Neuronal stem cell (in vitro differentiated cells): ENCODE measurements around the gene OR2V1.

ENCODE experiments used
- DNase-seq: peaks from one replicate; pipeline ENCODE4 v3.0.0-alpha.2; 2013; ENCODE audit warnings: low spot score
- H2AFZ ChIP-seq: one replicate; pipeline ENCODE4 v1.6.1; 2013; ENCODE audit warnings: mild to moderate bottlenecking, low read length, inconsistent platforms
- H2AK5ac ChIP-seq: 2 replicates; pipeline ENCODE4 v1.6.1; 2013; ENCODE audit warnings: low read depth, mild to moderate bottlenecking, inconsistent platforms, low read length, moderate library complexity, mixed read lengths
- H2BK120ac ChIP-seq: 2 replicates; pipeline ENCODE4 v1.6.1; 2013; ENCODE audit warnings: low read depth, mild to moderate bottlenecking, inconsistent platforms, low read length, moderate library complexity, mixed read lengths
- H2BK12ac ChIP-seq: one replicate; pipeline ENCODE4 v1.6.1; 2013; ENCODE audit warnings: low read length, inconsistent platforms
- H2BK15ac ChIP-seq: 2 replicates; pipeline ENCODE4 v1.6.1; 2013; ENCODE audit warnings: mild to moderate bottlenecking, low read length, inconsistent platforms, mixed read lengths
- H2BK5ac ChIP-seq: one replicate; pipeline ENCODE4 v1.6.1; 2013; ENCODE audit warnings: inconsistent platforms, mild to moderate bottlenecking, low read length, moderate library complexity
- H3K14ac ChIP-seq: one replicate; pipeline ENCODE4 v1.6.1; 2013; ENCODE audit warnings: low read length, inconsistent platforms
- H3K18ac ChIP-seq: 2 replicates; pipeline ENCODE4 v1.6.1; 2013; ENCODE audit warnings: low read length, inconsistent platforms
- H3K23ac ChIP-seq: 2 replicates; pipeline ENCODE4 v1.6.1; 2013; ENCODE audit warnings: low read depth, mild to moderate bottlenecking, mixed read lengths, low read length, inconsistent platforms; ENCODE audit not compliant: poor library complexity
- H3K27ac ChIP-seq: replicated peaks from 3 replicates; pipeline ENCODE4 v1.5.1; 2013; ENCODE audit warnings: low read length, inconsistent platforms
- H3K27me3 ChIP-seq, 3 experiments: 2 replicates each; pipeline ENCODE4 v1.6.1; 2013; ENCODE audit warnings: low read length in 3 of 3, mild to moderate bottlenecking in 2 of 3, inconsistent platforms in 1 of 3, low read depth in 1 of 3, mixed read lengths in 1 of 3, moderate library complexity in 1 of 3; ENCODE audit not compliant: control insufficient read depth in 3 of 3, insufficient read depth in 3 of 3
- H3K36me3 ChIP-seq, 2 donors: replicated peaks in 1 of 2; 2 replicates each; pipeline ENCODE4 v1.6.1; 2013; ENCODE audit warnings: low read length in 2 of 2; ENCODE audit not compliant: control insufficient read depth in 2 of 2, insufficient read depth in 2 of 2
- H3K4ac ChIP-seq: 2 replicates; pipeline ENCODE4 v1.6.1; 2013; ENCODE audit warnings: inconsistent platforms, mild to moderate bottlenecking, low read length, moderate library complexity
- H3K4me1 ChIP-seq, 2 donors: 1 replicate in 1 of 2; 2 replicates in 1 of 2; pipeline ENCODE4 v1.6.1; 2013; ENCODE audit warnings: low read length in 2 of 2, low read depth in 1 of 2; ENCODE audit not compliant: control insufficient read depth in 2 of 2, insufficient read depth in 1 of 2
- H3K4me2 ChIP-seq: one replicate; pipeline ENCODE4 v1.6.1; 2013; ENCODE audit warnings: mild to moderate bottlenecking, low read length, inconsistent platforms; ENCODE audit not compliant: insufficient read depth, poor library complexity, severe bottlenecking
- H3K4me3 ChIP-seq, 2 donors: 2 replicates each; pipeline ENCODE4 v1.5.1; 2013; ENCODE audit warnings: low read length in 2 of 2, mild to moderate bottlenecking in 2 of 2, inconsistent platforms in 1 of 2, moderate library complexity in 1 of 2
- H3K79me1 ChIP-seq: one replicate; pipeline ENCODE4 v1.6.1; 2013; ENCODE audit warnings: low read depth, mild to moderate bottlenecking, inconsistent platforms, low read length, moderate library complexity
- H3K9ac ChIP-seq: one replicate; pipeline ENCODE4 v1.6.1; 2013; ENCODE audit warnings: mild to moderate bottlenecking, low read depth, low read length, inconsistent platforms; ENCODE audit not compliant: poor library complexity
- H3K9me3 ChIP-seq, 2 donors: replicated peaks in 1 of 2; 2 replicates each; pipeline versions ENCODE3 to v1.6.1; 2013; ENCODE audit warnings: low read length in 2 of 2, mild to moderate bottlenecking in 2 of 2, inconsistent platforms in 1 of 2, low read depth in 1 of 2, mixed read lengths in 1 of 2, moderate library complexity in 1 of 2; ENCODE audit not compliant: control insufficient read depth in 2 of 2, insufficient read depth in 1 of 2
- H4K8ac ChIP-seq: one replicate; pipeline ENCODE4 v1.6.1; 2013; ENCODE audit warnings: low read depth, mild to moderate bottlenecking, inconsistent platforms, low read length, moderate library complexity
- H4K91ac ChIP-seq: one replicate; pipeline ENCODE4 v1.6.1; 2013; ENCODE audit warnings: low read length, low read depth, mild to moderate bottlenecking, inconsistent platforms; ENCODE audit not compliant: poor library complexity
- WGBS, 2 donors: extraction: QIAGEN DNeasy Blood & Tissue Kit; methylation state at CpG; one replicate each; pipeline ENCODE4 v1.1.7; 2013; ENCODE audit warnings: missing lambda C conversion rate in 2 of 2, mixed read lengths in 1 of 2; ENCODE audit not compliant: insufficient read length in 2 of 2, insufficient replicate concordance in 1 of 2; ENCODE audit errors: extremely low coverage in 2 of 2; 5-methylcytosine and 5-hydroxymethylcytosine counted together

Gene OR2V1

GRCh38 chr5:181124526-181124925 is 6.4 kb downstream of the OR2V1 start:
- no CpG with 5 or more reads among the region's 3 CpGs for WGBS, 2 donors
- Histone ChIP-seq H2BK120ac (no peak overlapping the region), H2BK5ac (no peak overlapping the region)

GRCh38 chr5:181121675-181122561 is 9.1 kb downstream of the OR2V1 start:
- Histone ChIP-seq H2AK5ac (no peak overlapping the region), H3K4me1 (no peaks in the 10 kb centered on the region), H3K4ac (no peak overlapping the region), H3K79me1 (no peaks in the 10 kb centered on the region), H3K18ac (no peak overlapping the region), H3K27me3 (peaks cover 0 to 37% (median 3%) of the 10 kb centered on the region in 3 experiments), H3K4me2 (no peak overlapping the region), H4K91ac (no peak overlapping the region), H3K9me3 (no peaks in the 10 kb centered on the region), H3K36me3 (no peaks in the 10 kb centered on the region), H2BK15ac (no peak overlapping the region), H3K27ac (no peak overlapping the region), H2AFZ (no peak overlapping the region), H3K23ac (no peak overlapping the region), H3K9ac (no peak overlapping the region), H2BK12ac (no peak overlapping the region), H2BK120ac (no peak overlapping the region), H3K14ac (no peak overlapping the region), H2BK5ac (peak overlapping the region; percentile 8), H4K8ac (no peak overlapping the region), H3K4me3 (no peak overlapping the region)
- no CpG with 5 or more reads among the region's 28 CpGs for WGBS, 2 donors
- DNase-seq, result no peak

More at GRCh38 chr5:181124526-181124925, 6.4 kb downstream of the OR2V1 start:
- Histone ChIP-seq H3K18ac (no peak overlapping the region), H3K27me3 (peaks cover 0 to 41% (median 3%) of the 10 kb centered on the region in 3 experiments), H2BK15ac (no peak overlapping the region), H3K4ac (no peak overlapping the region), H3K23ac (no peak overlapping the region), H3K14ac (no peak overlapping the region), H3K4me3 (no peak overlapping the region), H2AFZ (no peak overlapping the region), H3K4me1 (no peaks in the 10 kb centered on the region), H3K9me3 (no peaks in the 10 kb centered on the region), H2AK5ac (no peak overlapping the region), H4K8ac (no peak overlapping the region), H3K27ac (no peak overlapping the region), H4K91ac (no peak overlapping the region), H3K4me2 (no peak overlapping the region), H3K9ac (no peak overlapping the region), H3K79me1 (no peaks in the 10 kb centered on the region), H2BK12ac (no peak overlapping the region), H3K36me3 (no peaks in the 10 kb centered on the region)
- no peak for DNase-seq

- H3K27ac ChIP-seq, result no peak overlapping the region
- no peak overlapping the region for H2AFZ ChIP-seq
- H3K23ac ChIP-seq, result no peak overlapping the region
Observed at GRCh38 chr5:181120761-181121160, 10.2 kb downstream of the OR2V1 start.

GRCh38 chr5:181120306-181120705 is 10.7 kb downstream of the OR2V1 start:
- no peak for DNase-seq
- Histone ChIP-seq H3K9me3 (peaks cover 1 to 2% of the 10 kb centered on the region in 2 donors), H2BK5ac (no peak overlapping the region), H3K4me3 (no peak overlapping the region), H3K27me3 (peaks cover 0 to 51% (median 11%) of the 10 kb centered on the region in 3 experiments), H4K8ac (no peak overlapping the region), H3K14ac (no peak overlapping the region), H3K23ac (no peak overlapping the region), H3K79me1 (no peaks in the 10 kb centered on the region), H2BK12ac (no peak overlapping the region), H2BK120ac (no peak overlapping the region), H3K9ac (no peak overlapping the region), H3K4ac (no peak overlapping the region), H3K4me2 (no peak overlapping the region), H2BK15ac (no peak overlapping the region), H4K91ac (no peak overlapping the region), H2AK5ac (no peak overlapping the region), H3K36me3 (no peaks in the 10 kb centered on the region), H3K27ac (no peak overlapping the region), H2AFZ (no peak overlapping the region), H3K4me1 (peaks cover 0 to 2% of the 10 kb centered on the region in 2 donors), H3K18ac (no peak overlapping the region)
- WGBS, 2 donors, result no CpG with 5 or more reads among the region's 4 CpGs

More at GRCh38 chr5:181120761-181121160, 10.2 kb downstream of the OR2V1 start:
- Histone ChIP-seq H4K8ac (no peak overlapping the region), H2AK5ac (no peak overlapping the region), H2BK15ac (no peak overlapping the region), H3K79me1 (no peaks in the 10 kb centered on the region), H3K4me3 (no peak overlapping the region), H3K27me3 (peaks cover 0 to 46% (median 8%) of the 10 kb centered on the region in 3 experiments), H3K4ac (no peak overlapping the region), H2BK12ac (no peak overlapping the region), H3K14ac (no peak overlapping the region), H2BK120ac (no peak overlapping the region), H3K18ac (no peak overlapping the region), H3K4me1 (no peaks in the 10 kb centered on the region), H3K36me3 (no peaks in the 10 kb centered on the region), H3K9ac (no peak overlapping the region), H3K4me2 (no peak overlapping the region), H2BK5ac (no peak overlapping the region), H4K91ac (no peak overlapping the region), H3K9me3 (no peaks in the 10 kb centered on the region)
- no peak for DNase-seq
- WGBS, 2 donors, result no CpG with 5 or more reads among the region's 5 CpGs
